EH (cell line): ENCODE measurements around the gene B4GALT6.

Experiments
- DNase-seq: peaks from one replicate; pipeline ENCODE4 v3.0.0-alpha.2; 2015; ENCODE audit warnings: low read depth

Gene B4GALT6

GRCh38 chr18:31688606-31689005 is 4.2 kb upstream of the B4GALT6 start:
- no peak for DNase-seq

- no peak for DNase-seq
These were observed 2.9 kb upstream of the B4GALT6 start for GRCh38 chr18:31686986-31687928.

- no peak for DNase-seq
These were observed 2.2 kb upstream of the B4GALT6 start for GRCh38 chr18:31686572-31686971.

GRCh38 chr18:31685097-31686082 is 1.0 kb upstream of the B4GALT6 start:
- peak; percentile 45 for DNase-seq

GRCh38 chr18:31683968-31684278 is 458 bp downstream of the B4GALT6 start:
- no peak for DNase-seq

GRCh38 chr18:31683106-31683505 is 1.3 kb downstream of the B4GALT6 start:
- no peak for DNase-seq

GRCh38 chr18:31680831-31681568 is 3.4 kb downstream of the B4GALT6 start:
- no peak for DNase-seq

GRCh38 chr18:31680433-31680811 is 4.0 kb downstream of the B4GALT6 start:
- no peak for DNase-seq

- DNase-seq, result no peak
These were observed 4.5 kb downstream of the B4GALT6 start for GRCh38 chr18:31679791-31680432.

- DNase-seq, result no peak
These were observed 5.1 kb downstream of the B4GALT6 start for GRCh38 chr18:31679133-31679742.

GRCh38 chr18:31678425-31678824 is 6.0 kb downstream of the B4GALT6 start:
- no peak for DNase-seq

GRCh38 chr18:31677592-31677991 is 6.8 kb downstream of the B4GALT6 start:
- no peak for DNase-seq

GRCh38 chr18:31675404-31675803 is 9.0 kb downstream of the B4GALT6 start:
- no peak for DNase-seq

GRCh38 chr18:31672628-31673135 is 11.7 kb downstream of the B4GALT6 start:
- DNase-seq, result no peak

GRCh38 chr18:31671951-31672350 is 12.4 kb downstream of the B4GALT6 start:
- no peak for DNase-seq

GRCh38 chr18:31669541-31669940 is 14.8 kb downstream of the B4GALT6 start:
- DNase-seq, result no peak

GRCh38 chr18:31667185-31667584 is 17.2 kb downstream of the B4GALT6 start:
- DNase-seq, result no peak

- DNase-seq, result no peak
These were observed 18.3 kb downstream of the B4GALT6 start for GRCh38 chr18:31666055-31666454.

- no peak for DNase-seq
These were observed 20.3 kb downstream of the B4GALT6 start for GRCh38 chr18:31664101-31664500.

GRCh38 chr18:31661965-31662364 is 22.4 kb downstream of the B4GALT6 start:
- no peak for DNase-seq

- no peak for DNase-seq
These were observed 23.6 kb downstream of the B4GALT6 start for GRCh38 chr18:31660763-31661162.
